IMR-90 (cell line): ENCODE data around the gene CYP2D6. TPM values are rescaled to one million over a fixed set of nuclear protein-coding genes. Genes with fewer than 3 reads are reported as not detected.

Experiments used
- ATAC-seq: fragments of 200-7000 bp; cut with Tn5 transposase; 2 replicates; pipeline ENCODE4 v1.9.1; 2020; ENCODE audit warnings: low read depth, mild to moderate bottlenecking, moderate library complexity
- BruUV-seq: library from RNA; stranded (reverse); fragments of 400-500 nt; replicated peaks from 2 replicates; lab custom pipeline; 2021; lab: Mats Ljungman, UMichigan
- CTCF ChIA-PET: fragments of 300-600 bp; formaldehyde crosslinking; extraction: SDS; loops from one replicate; lab custom pipeline; 2021; ENCODE audit warnings: antibody characterized with exemption; lab: Yijun Ruan, JAX
- POLR2A ChIA-PET: fragments of 300-600 bp; sonication (Branson Sonifier 250); formaldehyde crosslinking; loops from one replicate; lab custom pipeline; 2022; ENCODE audit warnings: antibody characterized with exemption; ENCODE audit not compliant: unreplicated experiment; lab: Charles Lee
- DNase-seq: peaks from one replicate; pipeline ENCODE4 v3.0.0; 2013
- H2AFZ ChIP-seq: replicated peaks from 2 replicates; pipeline ENCODE3; 2013; ENCODE audit warnings: low read length, mild to moderate bottlenecking; ENCODE audit not compliant: poor library complexity
- H2AK5ac ChIP-seq: 2 replicates; pipeline ENCODE4 v1.6.1; 2013; ENCODE audit warnings: low read depth, low read length, inconsistent platforms
- H2AK9ac ChIP-seq: replicated peaks from 2 replicates; pipeline ENCODE3; 2013; ENCODE audit warnings: mild to moderate bottlenecking, low read depth, low read length, moderate library complexity; ENCODE audit not compliant: poor library complexity
- H2BK120ac ChIP-seq: 2 replicates; pipeline ENCODE4 v1.6.1; 2013; ENCODE audit warnings: low read depth, low read length, inconsistent platforms
- H2BK15ac ChIP-seq: 3 replicates; pipeline ENCODE4 v1.6.1; 2013; ENCODE audit warnings: low read depth, low read length, inconsistent platforms
- H2BK20ac ChIP-seq: 2 replicates; pipeline ENCODE4 v1.6.1; 2013; ENCODE audit warnings: low read depth, mild to moderate bottlenecking, inconsistent platforms, low read length, moderate library complexity
- H2BK5ac ChIP-seq: 2 replicates; pipeline ENCODE4 v1.6.1; 2013; ENCODE audit warnings: mild to moderate bottlenecking, low read depth, low read length, inconsistent platforms; ENCODE audit not compliant: poor library complexity, severe bottlenecking
- H3K14ac ChIP-seq: replicated peaks from 2 replicates; pipeline ENCODE4 v1.6.1; 2013; ENCODE audit warnings: low read depth, low read length, inconsistent platforms
- H3K18ac ChIP-seq: 2 replicates; pipeline ENCODE4 v1.6.1; 2013; ENCODE audit warnings: low read depth, low read length, control low read depth
- H3K23ac ChIP-seq: 2 replicates; pipeline ENCODE4 v1.6.1; 2013; ENCODE audit warnings: low read depth, low read length, inconsistent platforms
- H3K27ac ChIP-seq: 2 replicates; pipeline ENCODE4 v1.5.1; 2013; ENCODE audit warnings: mild to moderate bottlenecking, control low read depth, low read length; ENCODE audit not compliant: insufficient read depth
- H3K27me3 ChIP-seq: 2 replicates; pipeline ENCODE4 v1.6.1; 2013; ENCODE audit warnings: low read length; ENCODE audit not compliant: control insufficient read depth, insufficient read depth
- H3K36me3 ChIP-seq: 2 replicates; pipeline ENCODE4 v1.6.1; 2013; ENCODE audit warnings: low read length, mixed read lengths; ENCODE audit not compliant: control insufficient read depth, insufficient read depth
- H3K4ac ChIP-seq: 2 replicates; pipeline ENCODE4 v1.6.1; 2013; ENCODE audit warnings: low read depth, low read length, inconsistent platforms
- H3K4me1 ChIP-seq: 2 replicates; pipeline ENCODE4 v1.6.1; 2013; ENCODE audit warnings: low read length, mixed read lengths; ENCODE audit not compliant: control insufficient read depth, insufficient read depth
- H3K4me2 ChIP-seq: 2 replicates; pipeline ENCODE4 v1.6.1; 2013; ENCODE audit warnings: low read depth, mild to moderate bottlenecking, control low read depth, low read length, moderate library complexity
- H3K4me3 ChIP-seq: 2 replicates; pipeline ENCODE4 v1.5.1; 2013; ENCODE audit warnings: low read depth, mild to moderate bottlenecking, control low read depth, low read length, moderate library complexity; ENCODE audit not compliant: insufficient read depth
- H3K56ac ChIP-seq: 2 replicates; pipeline ENCODE4 v1.6.1; 2013; ENCODE audit warnings: low read length, inconsistent platforms; ENCODE audit not compliant: insufficient read depth; ENCODE audit errors: extremely low read depth
- H3K79me1 ChIP-seq, 2 experiments: 2 replicates each; pipeline ENCODE4 v1.6.1; 2013; ENCODE audit warnings: low read length in 2 of 2, inconsistent platforms in 1 of 2, low read depth in 1 of 2
- H3K9ac ChIP-seq: 2 replicates; pipeline ENCODE4 v1.6.1; 2013; ENCODE audit warnings: low read depth, low read length, control low read depth
- H3K9me1 ChIP-seq: 2 replicates; pipeline ENCODE4 v1.6.1; 2013; ENCODE audit warnings: low read length, inconsistent platforms; ENCODE audit not compliant: insufficient read depth
- H3K9me3 ChIP-seq: 2 replicates; pipeline ENCODE4 v1.6.1; 2013; ENCODE audit warnings: low read length; ENCODE audit not compliant: control insufficient read depth, insufficient read depth
- H4K20me1 ChIP-seq: 2 replicates; pipeline ENCODE4 v1.6.1; 2013; ENCODE audit warnings: low read length, inconsistent platforms; ENCODE audit not compliant: insufficient read depth
- H4K5ac ChIP-seq: 2 replicates; pipeline ENCODE4 v1.6.1; 2013; ENCODE audit warnings: mild to moderate bottlenecking, low read depth, low read length, control low read depth
- H4K8ac ChIP-seq, 2 experiments: 2 replicates each; pipeline ENCODE4 v1.6.1; 2013; ENCODE audit warnings: low read depth in 2 of 2, low read length in 2 of 2, control low read depth in 1 of 2, inconsistent platforms in 1 of 2
- H4K91ac ChIP-seq: 2 replicates; pipeline ENCODE4 v1.6.1; 2013; ENCODE audit warnings: low read depth, low read length, inconsistent platforms; ENCODE audit not compliant: insufficient read depth
- BHLHE40 ChIP-seq: fragments of 150-350 bp; IDR thresholded peaks from 2 replicates; pipeline ENCODE4 v1.6.1; 2016; ENCODE audit warnings: mild to moderate bottlenecking, low read depth, low read length
- CEBPB ChIP-seq: IDR thresholded peaks from 2 replicates; pipeline ENCODE4 v1.6.1; 2012; ENCODE audit warnings: low read depth, low read length, improper control_type of control experiment
- CHD1 ChIP-seq: IDR thresholded peaks from 2 replicates; pipeline ENCODE4 v1.6.1; 2012; ENCODE audit warnings: low read depth, low read length, improper control_type of control experiment
- CTCF ChIP-seq: conservative IDR thresholded peaks from 2 replicates; pipeline ENCODE4 v1.5.1; 2012; ENCODE audit warnings: mild to moderate bottlenecking, low read depth, low read length, improper control_type of control experiment
- ELK1 ChIP-seq: fragments of 150-350 bp; IDR thresholded peaks from 2 replicates; pipeline ENCODE4 v1.6.1; 2016; ENCODE audit warnings: low read depth, mild to moderate bottlenecking, low read length, moderate library complexity, borderline replicate concordance
- FOS ChIP-seq: fragments of 150-350 bp; IDR thresholded peaks from 2 replicates; pipeline ENCODE4 v1.6.1; 2016; ENCODE audit warnings: low read depth, low read length
- MAFK ChIP-seq: IDR thresholded peaks from 2 replicates; pipeline ENCODE4 v1.6.1; 2012; ENCODE audit warnings: low read depth, low read length, improper control_type of control experiment
- MAZ ChIP-seq: IDR thresholded peaks from 2 replicates; pipeline ENCODE4 v1.6.1; 2012; ENCODE audit warnings: low read depth, mild to moderate bottlenecking, low read length, improper control_type of control experiment, moderate library complexity, borderline replicate concordance
- MXI1 ChIP-seq: IDR thresholded peaks from 2 replicates; pipeline ENCODE4 v1.6.1; 2012; ENCODE audit warnings: low read depth, mild to moderate bottlenecking, low read length, moderate library complexity, borderline replicate concordance
- NFE2L2 ChIP-seq: fragments of 150-350 bp; IDR thresholded peaks from 2 replicates; pipeline ENCODE4 v1.6.1; 2016; ENCODE audit warnings: low read depth, mild to moderate bottlenecking, low read length
- POLR2A ChIP-seq: IDR thresholded peaks from 2 replicates; pipeline ENCODE4 v1.6.1; 2012; ENCODE audit warnings: mild to moderate bottlenecking, low read depth, low read length
- RAD21 ChIP-seq: IDR thresholded peaks from 2 replicates; pipeline ENCODE4 v1.6.1; 2012; ENCODE audit warnings: low read length, improper control_type of control experiment
- RCOR1 ChIP-seq: IDR thresholded peaks from 2 replicates; pipeline ENCODE4 v1.6.1; 2012; ENCODE audit warnings: mild to moderate bottlenecking, low read length, improper control_type of control experiment; ENCODE audit not compliant: insufficient replicate concordance
- RFX5 ChIP-seq: IDR thresholded peaks from 2 replicates; pipeline ENCODE4 v1.8.0; 2012; ENCODE audit warnings: low read depth, mild to moderate bottlenecking, low read length, moderate library complexity
- SMC3 ChIP-seq: fragments of 150-350 bp; IDR thresholded peaks from 2 replicates; pipeline ENCODE4 v1.6.1; 2016; ENCODE audit warnings: low read depth, mild to moderate bottlenecking, antibody characterized with exemption, low read length, moderate library complexity
- WGBS, 2 experiments: methylation state at CpG; one replicate each; pipeline versions ENCODE4 v1.1.5 to v1.1.7; 2013; ENCODE audit warnings: missing lambda C conversion rate in 2 of 2; ENCODE audit not compliant: insufficient read length in 1 of 2; ENCODE audit errors: extremely low coverage in 2 of 2; 5-methylcytosine and 5-hydroxymethylcytosine counted together
- dilution Hi-C: fragments of 300-500 bp; cut with HindIII; formaldehyde crosslinking; loops from one replicate; pipeline ENCODE4 v1.14.3; 2018; ENCODE audit warnings: low sequenced_read_pairs; ENCODE audit not compliant: unreplicated experiment
- in situ Hi-C: fragments of 300-500 bp; cut with MboI; formaldehyde crosslinking; loops from 3 replicates; pipeline ENCODE4 v1.14.3; 2019; ENCODE audit warnings: low sequenced_read_pairs, inconsistent platforms, mixed read lengths
- intact Hi-C: fragments of 100-400 bp; cut with micrococcal nuclease; formaldehyde crosslinking; loops from 2 replicates; pipeline ENCODE4 v1.10.0; 2022
- polyA plus RNA-seq, 3 experiments: library from polyadenylated mRNA; depleted of rRNA; stranded (reverse); fragments of >200 nt; gene quantifications; 2 replicates each; pipeline ENCODE4 v1.2.3, GENCODE V29; 2012; ENCODE audit warnings: low replicate concordance in 1 of 3
- total RNA-seq: library from RNA; depleted of rRNA; stranded (reverse); fragments of >200 nt; gene quantifications from 2 replicates; pipeline ENCODE4 v1.2.3, GENCODE V29; 2012
- TF ChIP-seq, protein P1 (sequence below): fragments of 150-350 bp; IDR thresholded peaks from 2 replicates; pipeline ENCODE4 v1.6.1; 2017; ENCODE audit warnings: mild to moderate bottlenecking, antibody characterized with exemption, low read length, low read depth

Gene CYP2D6
- total and polyA plus RNA-seq, 2 of the 4 experiments (the other 2 are of a cell fraction) = under 0.01 to 0.24 TPM

GRCh38 chr22:42152661-42153270 is 22.2 kb upstream of the CYP2D6 start:
- Histone ChIP-seq H3K4ac (no peak overlapping the region), H3K14ac (no peak overlapping the region), H3K36me3 (peaks cover 11% of the 10 kb centered on the region; the same call in 1 of the 2 replicates), H3K56ac (no peak overlapping the region), H2BK20ac (no peak overlapping the region), H2BK5ac (no peak overlapping the region), H3K27me3 (no peaks in the 10 kb centered on the region), H3K4me3 (no peak overlapping the region), H3K79me1 (no peaks in the 10 kb centered on the region), H4K5ac (no peak overlapping the region), H3K27ac (no peak overlapping the region), H3K18ac (no peak overlapping the region), H4K91ac (no peak overlapping the region), H3K23ac (no peak overlapping the region), H3K4me1 (no peaks in the 10 kb centered on the region), H2BK15ac (no peak overlapping the region), H2AK9ac (no peak overlapping the region), H2AFZ (no peak overlapping the region), H4K20me1 (no peaks in the 10 kb centered on the region), H3K9me3 (no peaks in the 10 kb centered on the region), H3K9me1 (peaks cover 3% of the 10 kb centered on the region; the same call in 1 of the 2 replicates), H2AK5ac (no peak overlapping the region), H3K9ac (no peak overlapping the region), H4K8ac (no peak overlapping the region), H2BK120ac (no peak overlapping the region), H3K4me2 (no peak overlapping the region)
- CTCF ChIA-PET = no interaction called here
- ATAC-seq (no peak), DNase-seq (no peak)
- intact Hi-C loops = no loop called here
- dilution Hi-C loops = no loop called here
- BruUV-seq = no TSS peak
- TF ChIP-seq MXI1 (no peak), RCOR1 (no peak), BHLHE40 (no peak), ELK1 (no peak), MAZ (no peak), FOS (no peak), CEBPB (no peak), RFX5 (no peak), CTCF (no peak), SMC3 (no peak), RAD21 (no peak), NFE2L2 (no peak), POLR2A (no peak), CHD1 (no peak), MAFK (no peak)
- TF ChIP-seq, protein P1, sequence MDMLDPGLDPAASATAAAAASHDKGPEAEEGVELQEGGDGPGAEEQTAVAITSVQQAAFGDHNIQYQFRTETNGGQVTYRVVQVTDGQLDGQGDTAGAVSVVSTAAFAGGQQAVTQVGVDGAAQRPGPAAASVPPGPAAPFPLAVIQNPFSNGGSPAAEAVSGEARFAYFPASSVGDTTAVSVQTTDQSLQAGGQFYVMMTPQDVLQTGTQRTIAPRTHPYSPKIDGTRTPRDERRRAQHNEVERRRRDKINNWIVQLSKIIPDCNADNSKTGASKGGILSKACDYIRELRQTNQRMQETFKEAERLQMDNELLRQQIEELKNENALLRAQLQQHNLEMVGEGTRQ = no peak
- WGBS, 2 experiments = 93% methylated on average over 23 of the region's 42 CpGs; no CpG with 5 or more reads in 1 of the 2 experiments
- POLR2A ChIA-PET = interaction anchor here (0.5 kb wide), 1 partner anchor 20 kb away, joined by 5 read pairs; no protein-coding TSS in a partner anchor
- in situ Hi-C loops = no loop called here
